NT2/D1 (cell line): ENCODE measurements around the gene MKLN1.

Source experiments
- YY1 ChIP-seq: IDR thresholded peaks from 2 replicates; pipeline ENCODE4 v1.6.1; 2011; ENCODE audit not compliant: insufficient read length, insufficient read depth
- ZNF274 ChIP-seq: IDR thresholded peaks from 2 replicates; pipeline ENCODE4 v1.6.1; 2011; ENCODE audit warnings: mild to moderate bottlenecking, low read depth, low read length

DNA sequence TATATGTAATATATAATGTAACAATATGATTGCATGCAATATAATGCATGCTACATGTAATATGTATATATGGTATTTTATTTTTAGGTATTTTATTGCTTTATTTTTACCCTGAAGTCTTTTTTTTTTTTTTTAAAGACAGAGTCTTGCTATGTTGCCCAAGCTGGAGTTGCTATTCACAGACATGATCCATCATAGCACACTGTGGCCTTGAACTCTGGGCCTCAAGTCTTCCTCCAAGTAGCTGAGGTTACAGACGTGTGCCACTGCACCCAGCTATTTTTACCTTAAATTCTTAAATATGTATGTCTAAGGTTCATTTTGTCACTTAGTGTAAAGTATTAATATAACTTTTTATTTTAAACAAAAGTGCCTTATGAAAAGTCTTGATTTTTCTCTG is 47.1 kb downstream of the MKLN1 start:
- TF ChIP-seq ZNF274 (no peak), YY1 (no peak)
